GM18507 (cell line): ENCODE data around the gene PCDHGB1.
"Not testable (repeated sequence)": the region's sequence is repeated elsewhere in the genome, so short reads cannot be mapped to it uniquely, and the experiment has no call there.

ENCODE experiments used
- DNase-seq: peaks from one replicate; pipeline ENCODE4 v3.0.0; 2011; ENCODE audit warnings: low read depth; ENCODE audit not compliant: insufficient read length; ENCODE audit errors: extremely low spot score
- FAIRE-seq: peaks from 2 replicates; lab custom pipeline; 2011; peaks lifted over from hg19 to GRCh38; lab: Jason Lieb, UNC

The PCDHGB1 gene

DNA sequence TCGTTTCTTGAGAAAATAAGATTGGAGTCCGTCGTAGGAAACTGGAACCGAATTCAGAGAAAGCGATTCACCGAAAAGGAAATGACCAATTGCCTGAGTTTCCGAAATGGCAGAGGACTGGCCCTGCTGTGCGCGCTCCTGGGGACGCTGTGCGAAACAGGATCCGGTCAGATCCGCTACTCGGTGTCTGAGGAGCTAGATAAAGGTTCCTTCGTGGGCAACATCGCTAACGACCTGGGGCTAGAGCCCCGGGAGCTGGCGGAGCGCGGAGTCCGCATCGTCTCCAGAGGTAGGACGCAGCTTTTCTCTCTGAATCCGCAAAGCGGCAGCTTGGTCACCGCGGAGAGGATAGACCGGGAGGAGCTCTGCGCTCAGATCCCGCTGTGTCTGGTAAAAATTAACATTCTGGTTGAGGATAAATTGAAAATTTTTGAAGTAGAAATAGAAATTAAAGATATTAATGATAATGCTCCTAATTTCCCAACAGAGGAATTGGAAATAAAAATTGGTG, 5.9 kb upstream of the PCDHGB1 start:
- FAIRE-seq (no peak), DNase-seq (no peak)

DNA sequence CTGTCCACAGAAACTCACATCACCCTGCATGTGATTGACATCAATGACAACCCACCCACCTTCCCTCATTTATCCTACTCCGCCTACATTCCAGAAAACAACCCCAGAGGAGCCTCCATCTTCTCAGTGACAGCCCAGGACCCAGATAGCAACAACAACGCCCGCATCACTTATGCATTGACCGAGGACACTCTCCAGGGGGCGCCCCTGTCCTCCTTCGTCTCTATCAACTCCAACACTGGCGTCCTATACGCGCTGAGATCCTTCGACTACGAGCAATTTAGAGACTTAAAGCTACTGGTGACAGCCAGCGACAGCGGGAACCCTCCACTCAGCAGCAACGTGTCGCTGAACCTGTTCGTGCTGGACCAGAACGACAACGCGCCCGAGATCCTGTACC, 4.6 kb upstream of the PCDHGB1 start:
- DNase-seq = no peak
- no peak for FAIRE-seq

DNA sequence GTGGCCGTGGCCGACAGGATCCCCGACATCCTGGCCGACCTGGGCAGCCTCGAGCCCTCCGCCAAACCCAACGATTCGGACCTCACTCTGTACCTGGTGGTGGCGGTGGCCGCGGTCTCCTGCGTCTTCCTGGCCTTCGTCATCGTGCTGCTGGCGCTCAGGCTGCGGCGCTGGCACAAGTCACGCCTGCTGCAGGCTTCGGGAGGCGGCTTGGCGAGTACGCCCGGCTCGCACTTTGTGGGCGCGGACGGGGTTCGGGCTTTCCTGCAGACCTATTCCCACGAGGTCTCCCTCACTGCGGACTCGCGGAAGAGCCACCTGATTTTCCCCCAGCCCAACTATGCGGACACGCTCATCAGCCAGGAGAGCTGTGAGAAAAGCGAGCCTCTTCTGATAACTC, 3.9 kb upstream of the PCDHGB1 start:
- DNase-seq, FAIRE-seq: not testable (repeated sequence)

DNA sequence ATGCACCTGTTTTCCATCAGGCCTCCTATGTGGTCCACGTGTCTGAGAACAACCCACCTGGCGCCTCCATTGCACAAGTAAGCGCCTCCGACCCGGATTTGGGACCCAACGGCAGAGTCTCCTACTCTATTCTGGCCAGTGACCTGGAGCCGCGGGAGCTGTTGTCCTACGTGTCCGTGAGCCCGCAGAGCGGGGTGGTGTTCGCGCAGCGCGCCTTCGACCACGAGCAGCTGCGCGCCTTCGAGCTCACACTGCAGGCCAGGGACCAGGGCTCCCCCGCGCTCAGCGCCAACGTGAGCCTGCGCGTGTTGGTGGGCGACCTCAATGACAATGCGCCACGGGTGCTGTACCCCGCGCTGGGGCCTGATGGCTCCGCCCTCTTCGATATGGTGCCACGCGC, 1.7 kb downstream of the PCDHGB1 start:
- FAIRE-seq (no peak), DNase-seq (no peak)

DNA sequence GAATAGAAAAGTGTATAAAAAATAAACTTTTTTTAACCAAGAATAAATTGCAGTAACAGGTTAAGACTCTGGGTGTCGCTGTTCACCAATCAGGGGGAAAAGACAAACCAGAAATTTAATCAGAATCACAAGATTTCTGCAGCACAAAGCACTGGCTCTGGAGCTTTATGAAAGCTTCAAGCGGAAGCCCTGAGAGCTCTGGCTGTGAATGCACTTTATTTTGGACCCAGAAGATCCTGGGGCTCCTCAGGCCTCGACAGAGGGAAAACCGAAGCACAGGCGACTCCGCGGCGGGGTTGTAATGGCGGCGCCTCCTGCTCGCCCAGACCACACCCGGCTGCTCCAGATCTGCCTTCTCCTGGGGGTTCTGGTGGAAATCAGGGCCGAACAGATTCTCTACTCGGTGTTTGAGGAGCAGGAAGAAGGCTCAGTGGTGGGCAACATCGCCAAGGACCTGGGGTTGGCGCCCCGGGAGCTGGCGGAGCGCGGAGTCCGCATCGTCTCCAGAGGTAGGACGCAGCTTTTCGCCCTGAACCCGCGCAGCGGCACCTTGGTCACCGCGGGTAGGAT, 5.1 kb downstream of the PCDHGB1 start, which contains the start of gene PCDHGA4:
PCDHGA4 (plus strand) TSS at position 122 of the 570 bp plus-strand sequence; CDS start at position 209, 87 bp downstream.
- FAIRE-seq (no peak), DNase-seq (no peak)

DNA sequence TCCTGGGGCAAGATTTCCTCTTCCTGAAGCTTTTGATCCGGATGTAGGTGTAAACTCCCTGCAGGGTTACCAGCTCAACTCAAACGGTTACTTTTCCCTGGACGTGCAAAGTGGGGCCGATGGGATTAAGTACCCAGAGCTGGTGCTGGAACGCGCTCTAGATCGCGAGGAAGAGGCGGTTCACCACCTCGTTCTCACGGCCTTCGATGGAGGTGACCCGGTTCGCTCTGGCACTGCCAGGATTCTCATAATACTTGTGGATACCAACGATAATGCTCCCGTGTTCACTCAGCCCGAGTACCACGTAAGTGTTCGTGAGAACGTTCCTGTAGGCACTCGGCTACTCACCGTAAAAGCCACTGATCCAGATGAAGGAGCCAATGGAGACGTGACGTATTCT, 5.7 kb downstream of the PCDHGB1 start:
- FAIRE-seq (no peak), DNase-seq (no peak)

DNA sequence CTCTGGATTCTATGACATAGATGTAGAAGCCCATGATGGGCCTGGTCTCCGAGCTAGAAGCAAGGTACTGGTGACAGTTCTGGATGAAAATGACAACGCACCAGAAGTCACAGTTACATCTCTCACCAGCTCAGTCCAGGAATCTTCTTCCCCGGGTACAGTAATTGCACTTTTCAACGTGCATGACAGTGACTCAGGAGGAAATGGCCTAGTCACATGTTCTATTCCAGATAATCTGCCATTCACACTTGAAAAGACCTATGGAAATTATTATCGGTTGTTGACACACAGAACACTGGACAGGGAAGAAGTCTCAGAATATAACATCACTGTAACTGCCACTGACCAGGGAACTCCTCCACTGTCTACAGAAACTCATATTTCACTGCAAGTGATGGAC, 6.2 kb downstream of the PCDHGB1 start:
- no peak for DNase-seq
- no peak for FAIRE-seq

DNA sequence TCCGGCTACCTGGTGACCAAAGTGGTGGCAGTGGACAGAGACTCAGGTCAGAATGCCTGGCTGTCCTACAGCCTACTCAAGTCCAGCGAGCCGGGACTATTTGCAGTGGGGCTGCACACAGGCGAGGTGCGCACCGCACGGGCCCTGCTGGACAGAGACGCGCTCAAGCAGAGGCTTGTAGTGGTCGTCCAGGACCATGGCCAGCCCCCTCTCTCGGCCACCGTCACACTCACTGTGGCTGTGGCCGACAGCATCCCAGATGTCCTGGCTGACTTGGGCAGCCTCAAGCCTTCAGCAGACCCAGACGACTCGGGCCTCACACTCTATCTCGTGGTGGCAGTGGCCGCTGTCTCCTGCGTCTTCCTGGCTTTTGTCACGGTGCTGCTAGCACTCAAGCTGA, 7.1 kb downstream of the PCDHGB1 start:
- FAIRE-seq = no peak
- no peak for DNase-seq

DNA sequence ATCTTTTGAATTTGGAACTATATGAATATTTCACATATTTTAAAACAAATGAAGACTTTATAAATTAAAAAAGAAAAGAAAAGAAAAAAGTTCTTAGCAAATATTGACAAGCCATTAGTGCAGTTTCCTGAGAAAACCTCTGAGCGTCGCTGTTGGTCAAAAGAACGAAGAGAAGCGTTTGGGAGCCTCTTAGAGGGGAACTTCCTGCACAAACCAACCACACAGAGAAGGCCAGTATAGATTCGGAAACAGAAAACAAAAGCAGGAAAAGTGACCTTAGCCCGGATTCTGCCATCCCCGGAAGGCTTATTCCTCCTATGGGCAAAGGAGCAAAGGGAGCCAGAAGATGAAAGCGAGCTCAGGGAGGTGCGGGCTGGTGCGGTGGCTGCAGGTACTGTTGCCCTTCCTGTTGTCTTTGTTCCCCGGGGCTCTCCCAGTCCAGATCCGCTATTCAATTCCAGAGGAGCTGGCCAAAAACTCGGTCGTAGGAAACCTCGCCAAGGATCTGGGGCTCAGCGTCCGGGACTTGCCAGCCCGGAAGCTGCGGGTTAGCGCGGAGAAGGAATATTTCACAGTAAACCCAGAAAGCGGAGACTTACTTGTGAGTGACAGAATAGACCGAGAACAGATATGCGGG, 10.0 kb downstream of the PCDHGB1 start, which contains the start of gene PCDHGB2:
PCDHGB2 (plus strand) TSS at position 205 of the 637 bp plus-strand sequence; CDS start at position 347, 142 bp downstream.
- DNase-seq = peak; percentile 18

DNA sequence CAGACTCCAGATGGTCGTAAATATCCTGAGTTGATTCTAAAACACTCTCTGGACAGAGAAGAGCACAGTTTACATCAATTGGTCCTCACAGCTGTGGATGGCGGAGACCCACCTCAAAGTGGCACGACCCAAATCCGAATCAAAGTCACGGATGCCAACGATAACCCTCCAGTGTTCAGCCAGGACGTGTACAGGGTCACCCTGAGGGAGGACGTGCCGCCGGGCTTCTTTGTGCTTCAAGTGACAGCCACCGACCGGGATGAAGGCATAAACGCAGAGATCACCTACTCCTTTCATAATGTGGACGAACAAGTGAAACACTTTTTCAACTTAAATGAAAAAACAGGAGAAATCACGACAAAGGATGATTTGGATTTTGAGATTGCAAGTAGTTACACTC, 10.8 kb downstream of the PCDHGB1 start:
- DNase-seq (no peak), FAIRE-seq (no peak)

More for the DNA sequence above, 10.0 kb downstream of the PCDHGB1 start, which contains the start of gene PCDHGB2:
- peak; percentile 24 for FAIRE-seq

DNA sequence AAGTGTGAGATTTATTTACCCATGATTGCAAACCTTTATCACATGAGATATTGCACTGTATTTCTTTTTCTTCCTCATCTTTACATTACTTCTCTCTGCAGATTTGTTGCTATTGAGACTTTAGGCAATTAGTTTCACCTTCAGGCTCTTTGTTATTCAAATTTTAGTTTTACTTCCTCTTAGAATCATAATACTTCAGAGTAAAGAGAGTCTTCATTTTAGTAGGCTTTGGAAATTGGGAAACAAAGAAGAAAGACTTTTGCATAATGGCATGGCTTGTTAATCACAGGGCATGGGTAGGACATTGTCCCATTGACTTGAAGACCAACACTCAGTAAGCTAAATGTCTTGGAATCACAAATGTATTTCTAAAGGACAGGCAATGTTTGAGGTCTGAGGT, 12.8 kb downstream of the PCDHGB1 start:
- DNase-seq (no peak), FAIRE-seq (no peak)

DNA sequence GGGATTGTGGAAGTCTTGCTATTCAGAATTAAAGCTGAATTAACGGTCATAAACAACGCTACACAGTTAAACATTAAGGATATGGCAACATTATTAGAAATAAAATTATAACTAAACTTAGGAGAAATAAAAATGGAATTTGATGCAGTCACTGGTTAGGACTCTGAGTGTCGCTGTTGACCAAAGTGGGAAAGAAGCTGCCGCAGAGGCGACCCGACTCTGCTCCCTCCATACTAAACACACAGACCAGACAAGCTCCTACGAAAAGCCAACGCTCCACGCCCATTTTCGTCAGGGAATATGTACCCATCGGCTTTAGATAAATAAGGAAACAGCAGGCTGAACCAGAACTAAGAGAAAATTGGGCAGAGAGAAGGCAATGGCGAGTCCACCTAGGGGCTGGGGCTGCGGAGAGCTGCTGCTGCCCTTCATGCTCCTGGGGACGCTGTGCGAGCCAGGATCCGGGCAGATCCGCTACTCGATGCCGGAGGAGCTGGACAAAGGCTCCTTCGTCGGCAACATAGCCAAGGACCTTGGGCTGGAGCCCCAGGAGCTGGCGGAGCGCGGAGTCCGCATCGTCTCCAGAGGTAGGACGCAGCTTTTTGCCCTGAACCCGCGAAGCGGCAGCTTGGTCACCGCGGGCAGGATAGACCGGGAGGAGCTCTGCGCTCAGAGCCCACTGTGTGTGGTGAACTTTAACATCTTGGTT, 14.2 kb downstream of the PCDHGB1 start, which contains the start of gene PCDHGA5:
PCDHGA5 (plus strand) TSS at position 211 of the 709 bp plus-strand sequence; CDS start at position 380, 169 bp downstream.
- DNase-seq (no peak), FAIRE-seq (no peak)

DNA sequence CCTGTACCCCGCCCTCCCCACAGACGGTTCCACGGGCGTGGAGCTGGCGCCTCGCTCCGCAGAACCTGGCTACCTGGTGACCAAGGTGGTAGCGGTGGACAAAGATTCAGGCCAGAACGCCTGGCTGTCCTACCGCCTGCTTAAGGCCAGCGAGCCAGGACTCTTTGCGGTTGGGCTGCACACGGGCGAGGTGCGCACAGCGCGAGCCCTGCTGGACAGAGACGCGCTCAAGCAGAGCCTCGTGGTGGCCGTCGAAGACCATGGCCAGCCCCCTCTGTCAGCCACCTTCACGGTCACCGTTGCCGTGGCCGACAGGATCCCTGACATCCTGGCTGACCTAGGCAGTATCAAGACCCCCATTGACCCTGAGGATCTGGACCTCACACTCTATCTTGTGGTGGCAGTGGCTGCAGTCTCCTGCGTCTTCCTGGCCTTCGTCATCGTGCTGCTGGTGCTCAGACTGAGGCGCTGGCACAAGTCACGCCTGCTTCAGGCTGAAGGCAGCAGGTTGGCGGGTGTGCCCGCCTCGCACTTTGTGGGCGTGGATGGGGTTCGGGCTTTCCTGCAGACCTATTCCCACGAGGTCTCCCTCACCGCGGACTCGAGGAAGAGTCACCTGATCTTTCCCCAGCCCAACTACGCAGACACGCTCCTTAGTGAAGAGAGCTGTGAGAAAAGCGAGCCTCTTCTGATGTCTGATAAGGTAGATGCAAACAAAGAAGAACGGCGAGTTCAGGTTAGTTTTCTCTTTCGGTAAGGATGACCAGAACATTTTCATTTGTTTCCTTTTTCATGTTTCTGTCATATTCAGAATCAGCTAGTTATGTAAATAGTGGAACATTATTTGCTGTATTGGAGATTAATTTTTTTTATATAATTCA, 16.4 kb downstream of the PCDHGB1 start:
- DNase-seq (no peak), FAIRE-seq (no peak)

DNA sequence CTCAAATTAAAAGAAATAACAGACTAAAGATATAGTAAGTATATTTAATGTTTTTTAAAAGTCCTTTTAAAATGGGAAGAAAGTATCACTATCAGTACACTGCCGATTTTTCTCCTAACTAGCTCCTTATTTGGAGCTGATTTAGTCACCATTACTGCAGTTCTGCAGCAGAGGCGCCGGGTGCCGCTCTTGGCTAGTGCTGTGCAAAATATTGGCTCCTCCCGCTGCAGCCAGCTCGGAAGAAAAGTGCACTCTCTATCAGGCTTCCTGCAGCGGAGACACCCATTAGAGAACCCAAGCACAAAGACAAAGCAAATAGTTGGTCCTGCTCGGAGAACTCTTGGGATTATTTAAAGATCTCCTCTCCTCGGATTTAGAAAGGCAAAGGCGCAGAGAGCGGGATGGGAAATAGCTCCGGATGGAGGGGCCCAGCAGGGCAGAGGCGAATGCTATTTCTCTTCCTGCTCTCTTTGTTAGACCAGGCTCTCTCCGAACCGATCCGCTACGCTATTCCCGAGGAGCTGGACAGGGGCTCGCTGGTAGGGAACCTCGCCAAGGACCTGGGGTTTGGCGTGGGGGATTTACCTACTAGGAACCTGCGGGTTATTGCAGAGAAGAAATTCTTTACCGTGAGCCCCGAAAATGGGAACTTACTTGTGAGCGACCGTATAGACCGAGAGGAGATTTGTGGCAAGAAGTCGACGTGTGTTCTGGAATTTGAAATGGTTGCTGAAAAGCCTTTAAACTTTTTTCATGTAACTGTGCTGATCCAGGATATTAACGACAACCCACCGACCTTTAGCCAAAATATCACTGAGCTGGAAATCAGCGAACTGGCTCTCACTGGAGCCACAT, 20.3 kb downstream of the PCDHGB1 start, which contains the start of gene PCDHGB3:
PCDHGB3 (plus strand) TSS at position 249 of the 855 bp plus-strand sequence; CDS start at position 402, 153 bp downstream.
- FAIRE-seq (no peak), DNase-seq (peak; percentile 17)

DNA sequence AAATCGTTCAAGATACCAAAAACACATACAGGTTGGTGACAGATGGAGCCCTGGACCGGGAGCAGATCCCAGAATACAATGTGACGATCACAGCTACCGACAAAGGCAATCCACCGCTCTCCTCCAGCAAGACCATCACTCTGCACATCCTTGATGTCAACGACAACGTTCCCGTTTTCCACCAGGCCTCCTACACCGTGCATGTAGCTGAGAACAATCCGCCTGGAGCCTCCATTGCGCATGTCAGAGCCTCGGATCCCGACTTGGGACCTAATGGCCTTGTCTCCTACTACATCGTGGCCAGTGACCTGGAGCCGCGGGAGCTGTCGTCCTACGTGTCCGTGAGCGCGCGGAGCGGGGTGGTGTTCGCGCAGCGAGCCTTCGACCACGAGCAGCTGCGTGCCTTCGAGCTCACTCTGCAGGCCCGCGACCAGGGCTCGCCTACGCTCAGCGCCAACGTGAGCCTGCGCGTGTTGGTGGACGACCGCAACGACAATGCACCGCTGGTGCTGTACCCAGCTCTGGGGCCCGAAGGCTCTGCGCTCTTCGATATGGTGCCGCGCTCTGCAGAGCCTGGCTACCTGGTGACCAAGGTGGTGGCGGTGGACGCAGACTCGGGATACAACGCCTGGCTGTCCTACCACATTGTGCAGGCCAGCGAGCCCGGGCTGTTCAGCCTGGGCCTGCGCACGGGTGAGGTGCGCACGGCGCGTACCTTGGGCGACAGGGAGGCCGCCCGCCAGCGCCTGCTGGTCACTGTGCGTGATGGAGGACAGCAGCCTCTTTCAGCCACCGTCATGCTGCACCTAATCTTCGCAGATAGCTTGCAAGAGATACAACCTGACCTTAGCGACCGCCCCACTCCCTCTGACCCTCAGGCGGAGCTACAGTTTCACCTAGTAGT, 21.9 kb downstream of the PCDHGB1 start:
- DNase-seq = no peak
- no peak for FAIRE-seq

DNA sequence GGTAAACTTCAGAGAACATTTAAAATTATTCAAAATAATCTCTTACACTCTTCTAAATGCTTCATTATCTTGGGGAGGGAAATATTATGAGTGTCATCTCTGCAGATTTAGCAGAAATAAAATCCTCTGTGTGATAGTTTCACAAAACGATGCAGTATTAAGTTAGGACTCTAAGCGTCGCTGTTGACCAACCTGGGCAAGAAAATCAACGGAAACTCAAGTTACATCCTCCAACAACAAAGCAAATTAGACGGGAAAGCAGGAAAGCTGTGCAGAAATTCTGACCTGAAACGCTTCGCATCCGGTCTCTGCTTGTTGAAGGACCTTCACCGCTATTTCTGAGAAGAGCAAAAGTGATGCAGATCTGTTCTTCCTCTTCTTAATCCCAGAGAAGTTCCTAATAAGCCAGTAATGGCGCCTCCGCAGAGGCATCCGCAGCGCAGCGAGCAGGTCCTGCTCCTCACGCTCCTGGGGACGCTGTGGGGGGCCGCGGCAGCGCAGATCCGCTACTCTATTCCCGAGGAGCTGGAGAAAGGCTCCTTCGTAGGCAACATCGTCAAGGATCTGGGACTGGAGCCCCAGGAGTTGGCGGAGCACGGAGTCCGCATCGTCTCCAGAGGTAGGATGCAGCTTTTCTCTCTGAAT, 23.9 kb downstream of the PCDHGB1 start, which contains the start of gene PCDHGA6:
PCDHGA6 (plus strand) TSS at position 219 of the 645 bp plus-strand sequence; CDS start at position 412, 193 bp downstream.
- no peak for FAIRE-seq

DNA sequence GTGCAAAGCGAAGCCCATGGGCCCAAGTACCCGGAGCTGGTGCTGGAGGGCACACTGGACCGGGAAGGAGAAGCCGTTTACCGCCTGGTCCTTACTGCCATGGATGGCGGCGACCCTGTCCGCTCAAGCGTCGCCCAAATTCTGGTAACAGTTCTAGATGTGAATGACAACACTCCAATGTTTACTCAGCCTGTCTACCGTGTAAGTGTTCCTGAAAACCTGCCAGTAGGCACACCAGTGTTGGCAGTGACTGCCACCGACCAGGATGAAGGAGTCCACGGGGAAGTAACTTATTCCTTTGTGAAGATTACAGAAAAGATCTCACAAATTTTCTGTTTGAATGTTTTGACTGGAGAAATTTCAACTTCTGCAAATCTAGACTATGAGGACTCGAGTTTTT, 24.7 kb downstream of the PCDHGB1 start:
- DNase-seq (no peak), FAIRE-seq (no peak)

More for the DNA sequence above, 23.9 kb downstream of the PCDHGB1 start, which contains the start of gene PCDHGA6:
- DNase-seq = no peak
